Measurements from ENCODE around the gene CFAP77. TPM values are rescaled to one million over a fixed set of nuclear protein-coding genes. Genes with fewer than 3 reads are reported as not detected.

The CFAP77 gene
- total RNA-seq, 1 experiment from 2014 or later: not detected

DNA sequence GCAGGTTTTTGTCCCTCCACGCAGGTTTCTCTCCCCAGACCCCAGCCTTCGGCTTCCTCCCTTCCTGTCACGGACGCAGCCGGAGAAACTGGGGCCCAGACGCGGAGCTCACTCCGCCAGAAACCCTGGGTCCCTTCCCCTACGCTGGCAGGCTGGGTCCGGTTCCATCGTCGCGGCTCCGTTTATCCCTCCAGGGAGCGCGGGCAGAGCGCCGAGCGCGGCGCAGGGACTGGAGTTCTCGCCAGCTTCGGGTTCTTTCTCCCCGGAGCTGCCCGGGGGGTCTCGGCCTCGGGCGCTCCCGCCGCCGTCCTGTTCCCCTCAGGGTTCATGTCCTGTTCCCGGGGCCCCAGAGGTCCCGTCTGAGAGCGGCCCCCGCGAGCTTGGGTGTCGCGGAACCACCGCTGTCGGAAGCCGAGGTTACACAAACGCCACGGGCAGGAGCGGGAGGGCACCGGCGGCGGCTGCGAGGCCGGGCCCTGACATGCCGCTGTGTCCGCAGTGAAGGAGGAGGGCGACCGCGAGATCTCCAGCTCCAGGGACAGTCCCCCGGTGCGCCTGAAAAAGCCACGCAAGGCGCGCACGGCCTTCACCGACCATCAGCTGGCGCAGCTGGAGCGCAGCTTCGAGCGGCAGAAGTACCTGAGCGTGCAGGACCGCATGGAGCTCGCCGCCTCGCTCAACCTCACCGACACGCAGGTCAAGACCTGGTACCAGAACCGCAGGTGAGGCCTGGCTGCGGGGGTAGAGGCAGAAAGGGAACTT, 177.0 kb downstream of the CFAP77 start:
- no peaks in the 10 kb centered on the region for H3K36me3 ChIP-seq (ENCODE audit: insufficient read depth, low read length, poor library complexity, severe bottlenecking)
- H3K27me3 ChIP-seq (replicated peaks; ENCODE audit: insufficient read depth, low read depth, low read length, poor library complexity): peaks cover 100% of the 10 kb centered on the region
- no peak overlapping the region for H3K4me3 ChIP-seq (ENCODE audit: low read depth, low read length, poor library complexity, severe bottlenecking)
- no peaks in the 10 kb centered on the region for H3K4me1 ChIP-seq (ENCODE audit: insufficient read depth, low read length, poor library complexity, severe bottlenecking)
- H3K27ac ChIP-seq (ENCODE audit: low read depth, low read length, poor library complexity, severe bottlenecking): no peak overlapping the region
- CTCF ChIA-PET: interaction anchor here (0.5 kb wide), 1 partner anchor 313 kb away, joined by 3 read pairs; no protein-coding TSS in a partner anchor
- POLR2A ChIA-PET (ENCODE audit: low non-redundant PET): no interaction called here
- DNase-seq (ENCODE audit: low spot score): no peak
- BruUV-seq (replicated peaks): no TSS peak
- intact Hi-C loops (cut with micrococcal nuclease; ENCODE audit: unreplicated experiment): no loop called here
- H3K9me3 ChIP-seq (ENCODE audit: low read depth, low read length, poor library complexity, severe bottlenecking): no peaks in the 10 kb centered on the region
- TF ChIP-seq CTCF (conservative IDR thresholded peaks at IDR 0.05; ENCODE audit: low read depth, low read length) (no peak), EZH2 (IDR thresholded peaks at IDR 0.05; ENCODE audit: borderline replicate concordance, low read depth, low read length, poor library complexity, severe bottlenecking) (peak; percentile 53)

GRCh38 chr9:132587592-132587955, 177.6 kb downstream of the CFAP77 start:
- Histone ChIP-seq H3K9me3 (ENCODE audit: low read depth, low read length, poor library complexity, severe bottlenecking) (no peaks in the 10 kb centered on the region), H3K4me1 (ENCODE audit: insufficient read depth, low read length, poor library complexity, severe bottlenecking) (no peaks in the 10 kb centered on the region), H3K36me3 (ENCODE audit: insufficient read depth, low read length, poor library complexity, severe bottlenecking) (no peaks in the 10 kb centered on the region), H3K27me3 (replicated peaks; ENCODE audit: insufficient read depth, low read depth, low read length, poor library complexity) (peaks cover 98% of the 10 kb centered on the region), H3K27ac (ENCODE audit: low read depth, low read length, poor library complexity, severe bottlenecking) (no peak overlapping the region), H3K4me3 (ENCODE audit: low read depth, low read length, poor library complexity, severe bottlenecking) (no peak overlapping the region)
- ChIA-PET CTCF (no interaction called here), POLR2A (ENCODE audit: low non-redundant PET) (no interaction called here)
- BruUV-seq (replicated peaks): no TSS peak
- no peak for DNase-seq (ENCODE audit: low spot score)
- TF ChIP-seq CTCF (conservative IDR thresholded peaks at IDR 0.05; ENCODE audit: low read depth, low read length) (no peak), EZH2 (IDR thresholded peaks at IDR 0.05; ENCODE audit: borderline replicate concordance, low read depth, low read length, poor library complexity, severe bottlenecking) (no peak)
- intact Hi-C loops (cut with micrococcal nuclease; ENCODE audit: unreplicated experiment): no loop called here

DNA sequence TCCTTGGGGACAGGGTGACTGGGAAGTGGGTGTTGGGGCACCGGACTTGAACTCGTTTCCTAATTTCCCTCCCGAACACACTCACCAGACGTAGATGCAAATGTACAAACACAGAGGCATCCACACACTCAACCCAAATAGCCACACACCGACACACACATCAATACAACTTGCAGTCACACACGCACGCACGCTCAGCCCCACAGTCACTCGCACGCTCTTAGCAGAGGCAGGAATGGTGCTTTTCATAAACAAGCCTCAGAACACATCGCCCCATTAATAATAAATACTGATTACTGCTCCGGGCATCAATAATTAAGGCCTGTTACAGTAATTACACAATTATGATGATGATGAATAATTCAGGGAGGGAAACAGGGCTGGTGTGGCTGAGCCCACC, 178.1 kb downstream of the CFAP77 start:
- TF ChIP-seq EZH2 (IDR thresholded peaks at IDR 0.05; ENCODE audit: borderline replicate concordance, low read depth, low read length, poor library complexity, severe bottlenecking) (peak; percentile 3), CTCF (conservative IDR thresholded peaks at IDR 0.05; ENCODE audit: low read depth, low read length) (no peak)
- H3K4me1 ChIP-seq (ENCODE audit: insufficient read depth, low read length, poor library complexity, severe bottlenecking): no peaks in the 10 kb centered on the region
- H3K27me3 ChIP-seq (replicated peaks; ENCODE audit: insufficient read depth, low read depth, low read length, poor library complexity): peaks cover 93% of the 10 kb centered on the region
- no peak for DNase-seq (ENCODE audit: low spot score)
- H3K4me3 ChIP-seq (ENCODE audit: low read depth, low read length, poor library complexity, severe bottlenecking): no peak overlapping the region
- no TSS peak for BruUV-seq (replicated peaks)
- ChIA-PET CTCF (no interaction called here), POLR2A (ENCODE audit: low non-redundant PET) (no interaction called here)
- no peaks in the 10 kb centered on the region for H3K36me3 ChIP-seq (ENCODE audit: insufficient read depth, low read length, poor library complexity, severe bottlenecking)
- no peak overlapping the region for H3K27ac ChIP-seq (ENCODE audit: low read depth, low read length, poor library complexity, severe bottlenecking)
- no peaks in the 10 kb centered on the region for H3K9me3 ChIP-seq (ENCODE audit: low read depth, low read length, poor library complexity, severe bottlenecking)
- intact Hi-C loops (cut with micrococcal nuclease; ENCODE audit: unreplicated experiment): no loop called here

All from A673 (cell line).